Left cardiac atrium (tissue), 2 donors: ENCODE results near the gene IFNA1. TPM values are rescaled to one million over a fixed set of nuclear protein-coding genes. Genes with fewer than 3 reads are reported as not detected.

Experiments
- total RNA-seq, 2 donors: library from RNA; stranded (reverse); fragmentation: NEBNext Ultra II Directional; extraction: Animal tissue kit (Norgen Biotek cat#: 25700); gene quantifications; one replicate each; pipeline ENCODE4 v1.2.1, GENCODE V29; 2021
- donor health status: DM: no; HTN: yes; CAD: no; lungs with severe emphysema.
- donor health status: DM: yes; HTN: yes; CAD: no.

IFNA1 gene
- total RNA-seq, 2 donors from 2014 or later, result not detected

Other genes starting within 250 kb of the IFNA1 start
- not detected for gene IFNA7, start 238.2 kb upstream of the IFNA1 start, total RNA-seq
- gene IFNA10, start 233.3 kb upstream of the IFNA1 start, total RNA-seq, result not detected
- not detected for gene IFNA16, start 223.1 kb upstream of the IFNA1 start, total RNA-seq
- not detected for gene IFNA17, start 212.2 kb upstream of the IFNA1 start, total RNA-seq
- not detected for gene IFNA14, start 200.4 kb upstream of the IFNA1 start, total RNA-seq
- not detected for gene IFNA5, start 135.1 kb upstream of the IFNA1 start, total RNA-seq
- gene KLHL9, start 105.0 kb upstream of the IFNA1 start, total RNA-seq, result 10 to 100 TPM; 13.0 to 14.1 TPM
- gene IFNA6, start 89.6 kb upstream of the IFNA1 start, total RNA-seq, result not detected
- gene IFNA13, start 72.4 kb upstream of the IFNA1 start, total RNA-seq, result not detected
- gene IFNA2, start 55.0 kb upstream of the IFNA1 start, total RNA-seq, result not detected
- not detected for gene IFNA8, start 31.3 kb upstream of the IFNA1 start, total RNA-seq
- gene IFNE, start 41.9 kb downstream of the IFNA1 start, total RNA-seq, result not detected